ENCODE results near the gene TMEM144.

TMEM144 gene

DNA sequence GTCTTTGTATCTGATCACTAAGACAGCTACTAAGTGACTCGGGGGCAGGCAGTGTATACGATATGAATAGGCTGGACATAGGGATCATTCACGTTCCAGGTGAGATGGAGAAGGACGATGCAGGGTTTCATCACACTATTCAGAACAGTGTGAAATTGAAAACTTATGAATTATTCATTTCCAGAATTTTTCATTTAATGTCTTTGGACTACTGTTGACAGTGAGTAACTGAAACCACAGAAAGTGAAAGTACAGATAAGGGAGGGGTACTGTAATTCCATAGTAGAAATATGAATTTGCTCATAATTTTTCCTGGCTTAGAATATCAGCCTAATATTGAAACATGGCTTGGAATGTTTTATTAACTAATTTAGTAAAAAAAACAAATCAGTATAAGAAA, 24.4 kb downstream of the TMEM144 start:
- DNase-seq (ENCODE audit: low spot score) = no peak
- H3K4me3 Mint-ChIP-seq = no peak overlapping the region
- no peaks in the 10 kb centered on the region for H3K27me3 Mint-ChIP-seq (ENCODE audit: low read depth)
- no peak overlapping the region for H3K27ac Mint-ChIP-seq
- H3K36me3 Mint-ChIP-seq (ENCODE audit: low read depth) = no peaks in the 10 kb centered on the region
- H3K9me3 Mint-ChIP-seq = no peaks in the 10 kb centered on the region
- no peaks in the 10 kb centered on the region for H3K4me1 Mint-ChIP-seq (ENCODE audit: low read depth)

DNA sequence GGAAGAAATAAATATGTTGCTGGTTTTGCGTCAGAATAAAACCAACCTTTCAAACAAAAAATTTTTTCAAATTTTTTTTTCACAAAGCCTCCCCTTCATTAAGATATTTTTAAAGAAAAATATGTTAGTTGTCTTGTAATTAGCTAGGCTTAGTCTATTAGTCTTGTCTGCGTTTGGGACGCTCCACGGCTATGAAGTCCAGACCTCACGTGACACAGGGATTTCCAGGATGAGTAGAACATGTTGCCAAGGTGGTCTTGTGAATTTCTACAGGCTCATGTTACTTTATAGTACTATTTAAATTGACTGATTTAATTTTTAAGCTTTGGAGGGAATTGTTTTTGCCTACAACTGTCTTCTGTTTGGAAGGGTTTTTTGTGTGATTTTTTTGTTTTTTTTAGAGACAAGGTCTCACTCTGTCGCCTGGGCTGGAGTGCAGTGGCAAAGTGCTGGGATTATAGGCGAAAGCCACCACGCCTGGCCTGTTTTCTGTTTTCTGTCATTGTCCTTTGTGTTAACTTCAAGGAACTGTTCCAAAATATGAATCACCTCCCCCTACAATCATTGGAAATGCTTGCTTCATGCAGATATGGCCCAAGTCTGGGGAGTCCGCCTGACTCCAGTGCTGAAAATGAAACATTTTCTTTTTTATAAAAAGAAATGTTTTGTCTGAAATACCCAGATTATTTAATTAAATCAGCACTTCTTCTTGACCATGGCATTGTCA, 26.2 kb downstream of the TMEM144 start:
- H3K4me3 Mint-ChIP-seq = no peak overlapping the region
- no peaks in the 10 kb centered on the region for H3K36me3 Mint-ChIP-seq (ENCODE audit: low read depth)
- no peak for DNase-seq (ENCODE audit: low spot score)
- H3K27me3 Mint-ChIP-seq (ENCODE audit: low read depth) = no peaks in the 10 kb centered on the region
- H3K27ac Mint-ChIP-seq = no peak overlapping the region
- H3K9me3 Mint-ChIP-seq = no peaks in the 10 kb centered on the region
- no peaks in the 10 kb centered on the region for H3K4me1 Mint-ChIP-seq (ENCODE audit: low read depth)

DNA sequence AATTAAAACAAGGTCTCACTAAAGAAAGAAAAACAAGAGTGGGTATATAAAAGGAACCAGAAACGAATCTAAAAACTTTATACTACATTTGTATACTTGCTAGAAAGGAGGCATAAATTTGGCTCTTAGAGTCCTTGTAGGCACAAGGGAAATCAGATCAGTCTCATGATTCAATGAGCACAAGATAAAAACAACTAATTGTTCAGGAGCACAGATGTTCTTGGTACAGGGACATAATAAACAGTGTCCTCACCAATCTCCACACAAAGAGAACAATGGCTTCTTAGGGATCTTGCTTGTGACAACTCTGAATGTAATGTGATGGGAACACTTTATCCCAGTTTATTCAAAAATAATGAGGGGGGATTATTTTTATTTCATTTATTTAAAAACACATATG, 28.3 kb downstream of the TMEM144 start:
- no peak overlapping the region for H3K27ac Mint-ChIP-seq
- H3K4me3 Mint-ChIP-seq = no peak overlapping the region
- no peaks in the 10 kb centered on the region for H3K27me3 Mint-ChIP-seq (ENCODE audit: low read depth)
- no peak for DNase-seq (ENCODE audit: low spot score)
- H3K4me1 Mint-ChIP-seq (ENCODE audit: low read depth) = no peaks in the 10 kb centered on the region
- H3K9me3 Mint-ChIP-seq = no peaks in the 10 kb centered on the region
- H3K36me3 Mint-ChIP-seq (ENCODE audit: low read depth) = no peaks in the 10 kb centered on the region

DNA sequence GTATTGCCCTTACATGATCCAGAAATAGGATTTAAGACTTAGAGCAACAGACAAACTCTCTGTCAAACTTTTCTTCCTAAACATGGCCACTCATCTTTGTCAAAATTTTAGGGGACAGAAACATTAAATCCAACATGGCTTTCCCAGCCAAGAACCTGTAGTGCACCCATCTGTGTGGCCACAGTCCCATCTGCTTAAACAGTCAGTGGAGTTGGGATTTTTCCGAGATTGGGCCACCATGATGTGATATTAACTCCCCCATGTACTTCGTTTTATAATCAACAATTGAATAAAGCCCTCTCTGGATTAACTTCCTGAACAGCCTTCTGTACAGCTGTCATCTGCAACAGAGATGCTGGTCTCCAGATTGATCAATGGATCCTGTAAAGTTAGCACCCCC, 28.9 kb downstream of the TMEM144 start:
- Mint-ChIP-seq H3K36me3 (ENCODE audit: low read depth) (no peaks in the 10 kb centered on the region), H3K4me3 (no peak overlapping the region), H3K4me1 (ENCODE audit: low read depth) (no peaks in the 10 kb centered on the region), H3K9me3 (no peaks in the 10 kb centered on the region), H3K27ac (no peak overlapping the region), H3K27me3 (ENCODE audit: low read depth) (no peaks in the 10 kb centered on the region)
- DNase-seq (ENCODE audit: low spot score) = no peak

DNA sequence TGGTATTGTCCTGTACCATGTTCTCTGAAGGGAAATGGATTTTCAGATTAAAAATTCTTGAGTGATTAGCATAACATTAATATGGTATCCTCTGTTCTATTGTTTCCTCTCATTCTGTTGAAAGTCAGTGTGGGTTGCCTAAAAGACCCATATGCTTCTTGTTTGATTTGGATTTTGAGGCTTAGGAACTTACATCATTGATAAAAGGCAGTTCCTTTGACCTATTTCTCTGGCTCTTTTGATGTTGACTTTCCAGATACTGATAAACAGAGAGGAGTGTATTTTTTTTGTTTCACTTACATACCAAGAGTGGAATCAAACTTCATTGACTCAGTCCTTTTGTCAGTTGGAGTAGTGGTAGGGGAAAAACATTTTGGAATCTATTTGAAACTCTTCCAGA, 32.8 kb downstream of the TMEM144 start:
- H3K27me3 Mint-ChIP-seq (ENCODE audit: low read depth) = no peaks in the 10 kb centered on the region
- no peak for DNase-seq (ENCODE audit: low spot score)
- no peak overlapping the region for H3K27ac Mint-ChIP-seq
- no peaks in the 10 kb centered on the region for H3K36me3 Mint-ChIP-seq (ENCODE audit: low read depth)
- H3K9me3 Mint-ChIP-seq = no peaks in the 10 kb centered on the region
- H3K4me1 Mint-ChIP-seq (ENCODE audit: low read depth) = no peaks in the 10 kb centered on the region
- H3K4me3 Mint-ChIP-seq = no peak overlapping the region

DNA sequence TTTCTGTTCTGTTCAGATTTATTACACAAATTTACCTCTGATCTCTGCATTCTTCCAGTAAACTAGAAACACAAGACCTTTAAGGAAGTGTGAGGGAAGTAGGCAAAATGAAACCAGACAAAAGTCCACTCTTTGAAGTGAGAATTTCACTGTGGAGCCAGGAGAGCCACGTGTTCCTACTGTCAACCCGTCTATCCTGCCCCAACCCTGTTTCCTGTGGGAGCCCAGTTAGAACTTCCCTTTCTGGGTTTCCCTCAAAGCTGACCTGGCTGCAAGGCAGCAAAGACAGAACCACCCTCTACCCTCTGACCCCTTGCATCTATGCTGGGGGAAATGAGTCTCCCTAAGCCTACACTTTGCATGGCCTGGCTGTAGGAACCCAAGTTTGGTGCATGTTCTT, 40.0 kb downstream of the TMEM144 start:
- Mint-ChIP-seq H3K27me3 (ENCODE audit: low read depth) (no peaks in the 10 kb centered on the region), H3K36me3 (ENCODE audit: low read depth) (no peaks in the 10 kb centered on the region), H3K9me3 (no peaks in the 10 kb centered on the region), H3K4me3 (no peak overlapping the region), H3K4me1 (ENCODE audit: low read depth) (no peaks in the 10 kb centered on the region), H3K27ac (no peak overlapping the region)
- DNase-seq (ENCODE audit: low spot score) = no peak

DNA sequence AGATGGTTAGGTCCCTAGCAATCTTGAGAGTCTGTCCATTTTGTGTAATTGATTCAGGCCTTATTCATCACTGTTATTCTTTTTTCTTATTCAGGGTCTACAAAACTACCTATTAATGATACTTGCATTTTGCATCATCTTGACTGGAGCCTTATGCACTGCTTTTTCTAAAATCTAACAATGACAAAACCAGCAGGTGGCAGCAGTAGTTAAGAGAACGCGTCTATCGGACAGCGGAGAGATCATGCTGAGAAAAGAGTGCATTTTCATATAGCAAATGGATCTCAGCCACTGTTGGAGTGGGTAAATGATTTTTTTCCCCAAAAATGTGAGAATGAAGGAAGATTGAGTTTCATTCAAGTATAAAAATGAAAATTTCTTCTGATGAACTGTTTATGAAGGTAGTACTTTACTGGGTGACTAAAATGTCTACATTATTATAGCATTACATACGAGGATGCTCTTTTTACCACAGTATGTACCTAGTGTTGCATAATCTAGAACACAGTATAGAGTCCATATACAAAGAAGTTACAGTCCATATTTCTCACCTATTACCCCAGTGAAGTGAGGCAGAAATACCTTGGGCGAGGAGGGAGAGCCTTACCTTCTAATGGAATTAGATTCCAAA, 43.2 kb downstream of the TMEM144 start:
- Mint-ChIP-seq H3K27me3 (ENCODE audit: low read depth) (no peaks in the 10 kb centered on the region), H3K4me1 (ENCODE audit: low read depth) (no peaks in the 10 kb centered on the region), H3K27ac (no peak overlapping the region), H3K4me3 (no peak overlapping the region), H3K9me3 (no peaks in the 10 kb centered on the region), H3K36me3 (ENCODE audit: low read depth) (no peaks in the 10 kb centered on the region)
- peak; percentile 17 for DNase-seq (ENCODE audit: low spot score)

DNA sequence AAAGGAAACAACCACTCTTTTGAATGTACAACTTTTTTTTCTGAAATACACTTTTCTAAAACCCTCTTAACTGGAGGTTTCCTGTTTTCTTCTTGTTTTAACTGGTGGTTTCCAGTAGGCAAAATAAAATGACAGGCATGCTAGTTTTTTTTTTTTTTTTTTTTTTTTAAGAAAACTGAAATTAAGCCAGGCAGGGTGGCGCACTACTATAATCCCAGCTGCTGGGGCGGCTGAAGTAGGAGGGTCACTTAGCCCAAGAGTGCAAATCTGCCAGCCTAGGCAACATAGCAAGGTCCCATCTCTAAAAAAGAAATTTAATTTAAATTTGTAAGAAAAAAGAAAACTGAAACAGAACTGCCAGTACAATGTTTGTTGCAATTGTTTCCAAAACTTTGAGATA, 44.0 kb downstream of the TMEM144 start:
- no peak for DNase-seq (ENCODE audit: low spot score)
- H3K4me3 Mint-ChIP-seq = no peak overlapping the region
- no peaks in the 10 kb centered on the region for H3K4me1 Mint-ChIP-seq (ENCODE audit: low read depth)
- H3K27ac Mint-ChIP-seq = no peak overlapping the region
- no peaks in the 10 kb centered on the region for H3K36me3 Mint-ChIP-seq (ENCODE audit: low read depth)
- H3K27me3 Mint-ChIP-seq (ENCODE audit: low read depth) = no peaks in the 10 kb centered on the region
- H3K9me3 Mint-ChIP-seq = no peaks in the 10 kb centered on the region

DNA sequence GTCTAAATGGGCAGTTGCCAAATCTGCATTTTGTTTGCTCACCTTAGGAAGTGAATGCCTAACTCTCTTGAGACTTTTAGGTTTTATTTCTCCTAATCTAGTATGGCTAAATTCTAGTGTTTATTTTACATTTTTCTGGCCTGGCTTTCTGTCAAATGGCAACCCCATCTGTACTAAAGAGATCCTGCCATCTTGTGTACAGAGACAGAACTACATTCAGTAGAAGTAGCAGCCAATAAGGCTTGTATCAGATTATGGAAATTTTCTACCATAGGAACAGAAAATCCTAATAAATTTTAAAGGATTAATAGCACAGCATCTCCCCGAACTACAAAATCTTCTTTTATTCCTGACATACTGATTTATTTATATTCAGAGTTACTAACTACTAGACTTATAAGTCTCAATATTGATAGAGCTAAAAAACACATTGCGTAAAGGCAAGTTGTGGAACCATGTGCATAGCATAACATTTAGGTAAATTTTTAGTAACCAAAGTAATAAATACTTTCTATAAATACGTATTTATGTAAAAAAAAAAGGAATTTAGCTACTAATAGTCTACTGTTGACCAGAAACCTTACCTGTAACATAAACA, 45.5 kb downstream of the TMEM144 start:
- Mint-ChIP-seq H3K9me3 (no peaks in the 10 kb centered on the region), H3K36me3 (ENCODE audit: low read depth) (no peaks in the 10 kb centered on the region), H3K4me1 (ENCODE audit: low read depth) (no peaks in the 10 kb centered on the region), H3K27me3 (ENCODE audit: low read depth) (peaks cover 2% of the 10 kb centered on the region), H3K4me3 (no peak overlapping the region), H3K27ac (no peak overlapping the region)
- no peak for DNase-seq (ENCODE audit: low spot score)

DNA sequence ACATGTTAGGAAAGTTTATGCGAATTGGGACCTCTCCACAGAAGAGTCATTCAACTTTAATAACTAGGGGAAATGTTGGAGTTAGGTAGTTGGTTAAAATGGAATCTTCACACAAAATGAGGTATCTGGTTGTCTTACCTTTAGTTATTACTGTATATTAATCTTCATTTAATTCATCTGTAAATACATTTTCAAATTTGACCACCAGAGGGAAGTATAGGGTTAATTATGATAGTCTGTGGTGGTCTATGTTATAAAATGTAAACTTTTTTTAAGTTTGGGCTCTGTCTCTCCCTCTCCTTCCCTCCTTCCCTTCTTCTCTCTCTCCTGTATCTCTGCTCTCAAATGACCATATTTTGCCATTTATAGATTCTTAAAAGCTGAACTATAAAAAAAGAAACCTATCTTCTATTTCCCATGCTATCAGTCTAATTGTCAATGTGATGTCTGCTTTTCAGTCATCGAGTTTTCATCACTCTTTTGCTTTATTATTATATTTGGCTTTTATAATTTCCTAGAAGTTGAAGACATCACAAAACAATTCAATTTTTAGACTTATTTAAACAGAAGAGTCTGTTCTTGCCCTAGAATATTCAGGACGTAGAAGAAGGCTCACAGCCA, 49.8 kb downstream of the TMEM144 start:
- Mint-ChIP-seq H3K4me1 (ENCODE audit: low read depth) (no peaks in the 10 kb centered on the region), H3K9me3 (no peaks in the 10 kb centered on the region), H3K4me3 (no peak overlapping the region), H3K27me3 (ENCODE audit: low read depth) (peaks cover 2% of the 10 kb centered on the region), H3K36me3 (ENCODE audit: low read depth) (no peaks in the 10 kb centered on the region), H3K27ac (no peak overlapping the region)
- DNase-seq (ENCODE audit: low spot score) = no peak

DNA sequence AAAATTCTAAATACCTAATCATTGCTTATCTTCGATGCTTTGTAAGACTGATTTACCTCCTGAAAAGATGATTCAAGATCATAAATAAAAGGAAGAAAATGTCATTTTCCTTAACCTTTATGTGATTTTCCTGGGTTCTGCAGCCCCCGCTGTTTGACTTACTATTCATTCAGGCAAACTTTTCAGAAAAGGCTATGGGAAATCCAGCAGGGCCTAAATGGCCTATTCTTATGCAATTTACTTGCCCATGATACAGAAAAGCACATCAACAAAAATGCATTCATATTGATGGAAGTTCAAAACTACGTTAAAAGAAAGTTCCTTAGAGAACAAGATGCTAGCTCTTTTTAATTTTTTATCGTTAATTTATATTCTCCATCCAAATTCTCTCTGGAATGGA, 51.2 kb downstream of the TMEM144 start:
- H3K27me3 Mint-ChIP-seq (ENCODE audit: low read depth) = peaks cover 2% of the 10 kb centered on the region
- no peaks in the 10 kb centered on the region for H3K9me3 Mint-ChIP-seq
- no peaks in the 10 kb centered on the region for H3K4me1 Mint-ChIP-seq (ENCODE audit: low read depth)
- no peak for DNase-seq (ENCODE audit: low spot score)
- no peak overlapping the region for H3K27ac Mint-ChIP-seq
- H3K4me3 Mint-ChIP-seq = no peak overlapping the region
- no peaks in the 10 kb centered on the region for H3K36me3 Mint-ChIP-seq (ENCODE audit: low read depth)

DNA sequence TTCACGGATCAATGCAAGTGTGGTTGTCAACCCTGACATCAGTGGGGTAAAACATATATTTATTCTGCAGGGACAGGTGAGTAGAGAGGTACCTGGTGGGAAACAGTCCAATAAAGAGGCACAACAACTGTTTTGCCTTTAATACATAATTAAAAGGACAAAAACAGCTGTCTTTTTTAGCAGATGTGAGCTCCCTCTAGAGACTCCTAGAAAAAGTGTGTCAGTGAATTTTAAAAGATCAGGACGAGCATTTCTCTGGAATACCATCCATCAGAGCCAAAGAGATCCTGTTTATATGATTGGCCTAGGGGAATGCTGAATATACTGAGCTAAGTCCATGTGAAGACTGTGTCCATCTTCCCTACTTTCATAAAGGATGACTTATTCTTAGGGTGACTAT, 58.3 kb downstream of the TMEM144 start:
- H3K27me3 Mint-ChIP-seq (ENCODE audit: low read depth) = peaks cover 2% of the 10 kb centered on the region
- DNase-seq (ENCODE audit: low spot score) = no peak
- H3K9me3 Mint-ChIP-seq = no peaks in the 10 kb centered on the region

DNA sequence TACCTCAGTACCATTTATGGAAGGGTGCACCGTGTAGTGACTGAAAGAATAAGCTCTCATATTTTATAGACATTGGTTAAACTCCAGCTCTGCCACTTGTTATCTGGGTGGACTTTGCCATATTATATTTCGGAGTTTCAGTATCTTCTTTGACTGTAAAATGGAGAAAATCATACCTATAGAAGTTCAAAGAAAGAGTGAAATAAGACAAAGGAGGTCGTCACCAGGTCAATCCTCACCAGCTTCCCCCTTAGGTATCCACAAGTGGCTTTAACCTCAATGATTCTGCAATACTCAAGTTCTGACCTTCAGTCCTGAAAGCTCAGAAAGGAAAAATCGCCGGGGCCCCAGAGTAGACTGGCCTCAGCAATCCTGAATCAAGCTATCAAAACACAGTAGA, 64.3 kb downstream of the TMEM144 start:
- H3K4me3 Mint-ChIP-seq = no peak overlapping the region
- H3K36me3 Mint-ChIP-seq (ENCODE audit: low read depth) = no peaks in the 10 kb centered on the region
- H3K27me3 Mint-ChIP-seq (ENCODE audit: low read depth) = no peaks in the 10 kb centered on the region
- H3K4me1 Mint-ChIP-seq (ENCODE audit: low read depth) = no peaks in the 10 kb centered on the region
- DNase-seq (ENCODE audit: low spot score) = no peak
- H3K27ac Mint-ChIP-seq = no peak overlapping the region
- no peaks in the 10 kb centered on the region for H3K9me3 Mint-ChIP-seq

More for the DNA sequence above, 58.3 kb downstream of the TMEM144 start:
- Mint-ChIP-seq H3K4me3 (no peak overlapping the region), H3K4me1 (ENCODE audit: low read depth) (no peaks in the 10 kb centered on the region), H3K36me3 (ENCODE audit: low read depth) (no peaks in the 10 kb centered on the region), H3K27ac (no peak overlapping the region)

DNA sequence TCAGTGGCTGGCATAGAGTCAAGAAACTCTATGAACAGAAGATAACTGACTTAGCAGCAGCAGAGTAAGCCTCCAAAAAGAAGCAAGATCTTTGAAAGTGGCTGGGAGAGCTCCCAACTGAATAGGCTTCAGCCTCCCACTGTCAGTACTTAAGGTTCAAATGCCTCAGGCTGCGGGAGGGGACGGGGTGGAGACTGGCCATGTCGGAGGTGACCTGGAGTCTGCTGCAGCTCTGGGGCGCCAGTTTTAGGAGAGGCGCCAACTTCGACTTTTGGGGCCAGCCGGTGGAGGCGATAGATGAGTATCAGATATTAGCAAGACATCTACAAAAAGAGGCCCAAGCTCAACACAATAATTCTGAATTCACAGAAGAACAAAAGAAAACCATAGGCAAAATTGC, 67.3 kb downstream of the TMEM144 start:
- DNase-seq (ENCODE audit: low spot score) = no peak
- no peaks in the 10 kb centered on the region for H3K9me3 Mint-ChIP-seq
- peaks cover 2% of the 10 kb centered on the region for H3K27me3 Mint-ChIP-seq (ENCODE audit: low read depth)
- H3K36me3 Mint-ChIP-seq (ENCODE audit: low read depth) = no peaks in the 10 kb centered on the region
- H3K27ac Mint-ChIP-seq = no peak overlapping the region
- no peaks in the 10 kb centered on the region for H3K4me1 Mint-ChIP-seq (ENCODE audit: low read depth)
- H3K4me3 Mint-ChIP-seq = no peak overlapping the region
